OCI-LY1 (cell line): ENCODE measurements around the gene PRR3.

ENCODE experiments used
- H2AFZ ChIP-seq: fragments of 200-600 bp; sonication (generic), shearing (Covaris generic); 2 replicates; pipeline ENCODE4 v1.6.0; 2014; ENCODE audit warnings: antibody characterized with exemption, mild to moderate bottlenecking, low read length
- H3F3A ChIP-seq: fragments of 200-600 bp; sonication (generic), shearing (Covaris generic); 2 replicates; pipeline ENCODE4 v1.6.0; 2014; ENCODE audit warnings: mild to moderate bottlenecking, antibody characterized with exemption, low read length, moderate library complexity; ENCODE audit not compliant: insufficient read depth
- H3K27ac ChIP-seq: fragments of 200-600 bp; sonication (generic); 2 replicates; pipeline ENCODE4 v1.5.1; 2014; ENCODE audit warnings: low read length, mixed run types, mild to moderate bottlenecking, low read depth; ENCODE audit not compliant: poor library complexity, severe bottlenecking
- H3K27me3 ChIP-seq: fragments of 200-600 bp; sonication (generic); 2 replicates; pipeline ENCODE4 v1.6.0; 2014; ENCODE audit warnings: antibody characterized with exemption, mild to moderate bottlenecking, low read length, moderate library complexity; ENCODE audit not compliant: insufficient read depth
- H3K36me3 ChIP-seq: fragments of 200-600 bp; sonication (generic); 2 replicates; pipeline ENCODE4 v1.6.1; 2014; ENCODE audit warnings: mild to moderate bottlenecking, antibody characterized with exemption, low read length, moderate library complexity, mixed read lengths; ENCODE audit not compliant: insufficient read depth
- H3K4me1 ChIP-seq: fragments of 200-600 bp; sonication (generic); 2 replicates; pipeline ENCODE4 v1.5.1; 2014; ENCODE audit warnings: mild to moderate bottlenecking, low read length, moderate library complexity; ENCODE audit not compliant: insufficient read depth, severe bottlenecking
- H3K4me2 ChIP-seq: fragments of 200-600 bp; sonication (generic), shearing (Covaris generic); 2 replicates; pipeline ENCODE4 v1.6.1; 2014; ENCODE audit warnings: low read length
- H3K4me3 ChIP-seq: fragments of 200-600 bp; sonication (generic); 2 replicates; pipeline ENCODE4 v1.5.1; 2014; ENCODE audit warnings: low read length, low read depth, mild to moderate bottlenecking, mixed read lengths; ENCODE audit not compliant: poor library complexity, severe bottlenecking
- H3K79me2 ChIP-seq: fragments of 200-600 bp; shearing (Covaris generic); 2 replicates; pipeline ENCODE4 v1.6.1; 2016; ENCODE audit warnings: mixed run types, low read length, mixed read lengths; ENCODE audit not compliant: insufficient read depth
- H3K9ac ChIP-seq: fragments of 200-600 bp; sonication (generic), shearing (Covaris generic); 2 replicates; pipeline ENCODE4 v1.6.1; 2014; ENCODE audit warnings: mild to moderate bottlenecking, low read length, mixed read lengths
- H3K9me2 ChIP-seq: fragments of 200-600 bp; sonication (generic), shearing (Covaris generic); 2 replicates; pipeline ENCODE4 v1.6.1; 2014; ENCODE audit warnings: low read depth, mild to moderate bottlenecking, low read length, mixed read lengths
- H3K9me3 ChIP-seq: fragments of 200-600 bp; shearing (Covaris generic); 2 replicates; pipeline ENCODE4 v1.6.1; 2014; ENCODE audit warnings: low read length, mixed read lengths
- H4K20me1 ChIP-seq: fragments of 200-600 bp; sonication (generic), shearing (Covaris generic); 2 replicates; pipeline ENCODE4 v1.6.0; 2016; ENCODE audit warnings: mild to moderate bottlenecking, low read length; ENCODE audit not compliant: insufficient read depth
- EZH2 ChIP-seq: fragments of 200-600 bp; sonication (generic), shearing (Covaris generic); IDR thresholded peaks from 2 replicates; pipeline ENCODE4 v1.8.0; 2017; ENCODE audit warnings: borderline replicate concordance, mixed run types, mild to moderate bottlenecking, antibody characterized with exemption, low read length, moderate library complexity, mixed read lengths
- TF ChIP-seq, protein P1 (sequence below): fragments of 200-600 bp; sonication (generic), shearing (Covaris generic); IDR thresholded peaks from 2 replicates; pipeline ENCODE4 v1.5.1; 2017; ENCODE audit warnings: mild to moderate bottlenecking, antibody characterized with exemption, low read length, moderate library complexity, mixed read lengths

Gene PRR3

DNA sequence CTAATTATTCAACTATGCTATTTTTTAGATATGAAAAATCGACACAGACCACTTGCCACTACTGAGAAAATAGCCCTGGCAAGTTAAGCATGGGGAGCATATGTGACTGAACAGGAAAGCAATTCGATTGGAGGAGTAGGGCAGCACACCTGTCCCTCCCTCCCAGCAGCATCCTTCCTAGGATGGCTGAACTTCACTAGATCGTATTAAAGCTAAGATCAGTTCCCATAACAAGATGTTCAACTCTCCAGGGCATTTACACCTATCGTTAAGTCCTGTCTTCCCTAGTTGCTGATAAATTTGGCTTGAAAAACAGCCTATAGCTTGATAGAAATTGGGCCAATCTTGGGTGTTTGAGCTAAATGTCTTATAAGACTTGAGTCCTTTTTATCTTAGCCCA lies 53.0 kb downstream of the PRR3 start:
- no peak overlapping the region for H3K27ac ChIP-seq
- no peak overlapping the region for H3K4me3 ChIP-seq
- TF ChIP-seq EZH2: no peak
- TF ChIP-seq, protein P1, sequence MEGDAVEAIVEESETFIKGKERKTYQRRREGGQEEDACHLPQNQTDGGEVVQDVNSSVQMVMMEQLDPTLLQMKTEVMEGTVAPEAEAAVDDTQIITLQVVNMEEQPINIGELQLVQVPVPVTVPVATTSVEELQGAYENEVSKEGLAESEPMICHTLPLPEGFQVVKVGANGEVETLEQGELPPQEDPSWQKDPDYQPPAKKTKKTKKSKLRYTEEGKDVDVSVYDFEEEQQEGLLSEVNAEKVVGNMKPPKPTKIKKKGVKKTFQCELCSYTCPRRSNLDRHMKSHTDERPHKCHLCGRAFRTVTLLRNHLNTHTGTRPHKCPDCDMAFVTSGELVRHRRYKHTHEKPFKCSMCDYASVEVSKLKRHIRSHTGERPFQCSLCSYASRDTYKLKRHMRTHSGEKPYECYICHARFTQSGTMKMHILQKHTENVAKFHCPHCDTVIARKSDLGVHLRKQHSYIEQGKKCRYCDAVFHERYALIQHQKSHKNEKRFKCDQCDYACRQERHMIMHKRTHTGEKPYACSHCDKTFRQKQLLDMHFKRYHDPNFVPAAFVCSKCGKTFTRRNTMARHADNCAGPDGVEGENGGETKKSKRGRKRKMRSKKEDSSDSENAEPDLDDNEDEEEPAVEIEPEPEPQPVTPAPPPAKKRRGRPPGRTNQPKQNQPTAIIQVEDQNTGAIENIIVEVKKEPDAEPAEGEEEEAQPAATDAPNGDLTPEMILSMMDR: no peak
- no peak overlapping the region for H3K4me2 ChIP-seq
- H3K9ac ChIP-seq: no peak overlapping the region
- no peak overlapping the region for H2AFZ ChIP-seq
- no peaks in the 10 kb centered on the region for H3K9me3 ChIP-seq
- H3K9me2 ChIP-seq: no peaks in the 10 kb centered on the region
- H3K36me3 ChIP-seq: peaks cover 96% of the 10 kb centered on the region
- H4K20me1 ChIP-seq: no peaks in the 10 kb centered on the region
- peaks cover 14% of the 10 kb centered on the region for H3K79me2 ChIP-seq
- no peaks in the 10 kb centered on the region for H3K27me3 ChIP-seq
- 0 out of 2 replicates have a peak, but pooled peaks cover under 1% of the 10 kb centered on the region for H3F3A ChIP-seq
- H3K4me1 ChIP-seq: peaks cover 34% of the 10 kb centered on the region

GRCh38 chr6:30611150-30611855 lies 54.2 kb downstream of the PRR3 start:
- Histone ChIP-seq H3K4me2 (peak overlapping the region; percentile 88; the same call in 1 of the 2 replicates), H3K4me3 (no peak overlapping the region), H3K27ac (no peak overlapping the region), H3K9me2 (no peaks in the 10 kb centered on the region), H4K20me1 (no peaks in the 10 kb centered on the region), H3K9ac (peak overlapping the region; percentile 4; the same call in 1 of the 2 replicates), H3K79me2 (peaks cover 21% of the 10 kb centered on the region), H3F3A (0 out of 2 replicates have a peak, but pooled peaks cover 2% of the 10 kb centered on the region), H3K9me3 (no peaks in the 10 kb centered on the region), H3K36me3 (peaks cover 96% of the 10 kb centered on the region), H3K27me3 (no peaks in the 10 kb centered on the region), H2AFZ (no peak overlapping the region), H3K4me1 (peaks cover 34% of the 10 kb centered on the region)
- TF ChIP-seq, protein P1: no peak
- no peak for TF ChIP-seq EZH2

GRCh38 chr6:30611856-30612194 lies 54.7 kb downstream of the PRR3 start:
- H3K9me3 ChIP-seq: no peaks in the 10 kb centered on the region
- no peak overlapping the region for H3K4me3 ChIP-seq
- H3K36me3 ChIP-seq: peaks cover 96% of the 10 kb centered on the region
- H3K4me1 ChIP-seq: peaks cover 34% of the 10 kb centered on the region
- no peak overlapping the region for H2AFZ ChIP-seq
- H4K20me1 ChIP-seq: no peaks in the 10 kb centered on the region
- peak overlapping the region; percentile 4; the same call in 1 of the 2 replicates for H3K9ac ChIP-seq
- no peaks in the 10 kb centered on the region for H3K9me2 ChIP-seq
- peak overlapping the region; percentile 88; the same call in 1 of the 2 replicates for H3K4me2 ChIP-seq
- no peaks in the 10 kb centered on the region for H3K27me3 ChIP-seq
- TF ChIP-seq, protein P1: no peak
- TF ChIP-seq EZH2: no peak
- peak overlapping the region; percentile 13 for H3K27ac ChIP-seq
- peaks cover 26% of the 10 kb centered on the region for H3K79me2 ChIP-seq
- 0 out of 2 replicates have a peak, but pooled peaks cover 2% of the 10 kb centered on the region for H3F3A ChIP-seq
